Upper lobe of left lung (tissue), 6 donors: ENCODE results near the gene SRGAP3. TPM values are rescaled to one million over a fixed set of nuclear protein-coding genes. Genes with fewer than 3 reads are reported as not detected.

Source experiments
- ATAC-seq, 2 donors: fragments of 200-7000 bp; cut with Tn5 transposase; one replicate each; pipeline ENCODE4 v1.9.1; 2022; ENCODE audit warnings: mild to moderate bottlenecking in 2 of 2, moderate library complexity in 2 of 2; ENCODE audit not compliant: low FRiP score in 2 of 2
- DNase-seq, 2 donors: peaks; one replicate each; pipeline ENCODE4 v3.0.0-alpha.2; 2019 to 2020
- H3K27ac ChIP-seq, 4 donors: fragments of 200-600 bp; sonication (generic); one replicate each; pipeline ENCODE4 v1.5.1; 2016 to 2019
- H3K27me3 ChIP-seq, 4 donors: fragments of 200-600 bp; sonication (generic); one replicate each; pipeline ENCODE4 v1.5.1; 2017 to 2019
- H3K36me3 ChIP-seq, 4 donors: fragments of 200-600 bp; sonication (generic); one replicate each; pipeline ENCODE4 v1.5.1; 2016 to 2019
- H3K4me1 ChIP-seq, 4 donors: fragments of 200-600 bp; sonication (generic); one replicate each; pipeline ENCODE4 v1.5.1; 2018 to 2019
- H3K4me3 ChIP-seq, 4 donors: fragments of 200-600 bp; sonication (generic); one replicate each; pipeline ENCODE4 v1.5.1; 2017 to 2019; ENCODE audit warnings: mild to moderate bottlenecking in 2 of 4, moderate library complexity in 1 of 4
- H3K9me3 ChIP-seq, 4 donors: fragments of 200-600 bp; sonication (generic); one replicate each; pipeline ENCODE4 v1.5.1; 2018 to 2019
- EP300 ChIP-seq, 4 donors: sonication (generic); formaldehyde crosslinking; IDR thresholded peaks; one replicate each; pipeline ENCODE4 v1.5.1; 2017; ENCODE audit warnings: antibody characterized with exemption in 4 of 4, control low read depth in 2 of 4
- POLR2A ChIP-seq, 4 donors: fragments of 450-650 bp; IDR thresholded peaks; one replicate each; pipeline ENCODE4 v1.5.1; 2016 to 2017; ENCODE audit warnings: antibody characterized with exemption in 4 of 4, mild to moderate bottlenecking in 2 of 4
- POLR2AphosphoS5 ChIP-seq, 2 donors: sonication (generic); formaldehyde crosslinking; IDR thresholded peaks; one replicate each; pipeline ENCODE4 v1.5.1; 2017; ENCODE audit warnings: antibody characterized with exemption in 2 of 2
- whole genome bisulfite sequencing, 2 donors: methylation state at CpG; one replicate each; pipeline ENCODE4 v1.1.5; 2017 to 2018; 5-methylcytosine and 5-hydroxymethylcytosine counted together
- total RNA-seq, 6 donors: library from RNA; depleted of rRNA in 4 of 6; stranded (reverse); fragments of >200 nt in 4 of 6; gene quantifications; one replicate each; pipeline versions ENCODE4 v1.1.0 to v1.2.1, GENCODE V29; 2016 to 2021
- TF ChIP-seq, protein P1 (sequence below), 6 experiments: fragments of 450-650 bp in 4 of 6; fragments of 200-600 bp in 2 of 6; sonication (generic) in 2 of 6; IDR thresholded peaks; one replicate each; pipeline ENCODE4 v1.5.1; 2016 to 2019; ENCODE audit warnings: antibody characterized with exemption in 6 of 6
- donor health status: DM: no; HTN: no; CAD: no; lungs with moderate emphysema.
- donor health status: DM: no; HTN: yes; CAD: no; lungs with severe emphysema.

Gene SRGAP3
- total RNA-seq, 6 donors from 2014 or later: 4.6 to 29.6 (median 11.4) TPM

DNA sequence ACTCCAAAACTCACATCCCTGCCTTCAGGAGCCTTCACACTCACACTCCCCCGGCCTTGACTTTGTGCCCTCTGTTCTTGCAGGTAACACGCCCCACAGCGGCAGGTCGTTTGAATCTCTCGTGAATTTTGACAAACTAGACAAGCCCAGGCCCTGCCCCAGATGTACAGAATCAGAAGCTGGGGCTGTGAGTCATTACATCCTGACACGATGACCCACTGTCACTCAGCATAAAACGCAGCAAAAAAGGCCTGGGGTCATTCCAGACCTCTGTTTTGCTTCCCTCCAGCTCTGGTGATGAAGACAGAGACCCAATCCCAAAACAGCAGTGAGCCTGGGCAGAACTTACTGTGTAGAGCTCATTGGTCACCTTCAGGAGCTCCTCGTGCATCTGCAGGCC is 169.8 kb downstream of the SRGAP3 start:
- Histone ChIP-seq H3K9me3 (no peaks in the 10 kb centered on the region), H3K4me1 (no peaks in the 10 kb centered on the region), H3K27me3 (no peaks in the 10 kb centered on the region), H3K27ac (no peak overlapping the region), H3K36me3 (no peaks in the 10 kb centered on the region), H3K4me3 (no peak overlapping the region)
- DNase-seq (no peak), ATAC-seq (no peak)
- TF ChIP-seq POLR2AphosphoS5 (IDR thresholded peaks at IDR 0.05) (no peak), EP300 (IDR thresholded peaks at IDR 0.05) (no peak), POLR2A (IDR thresholded peaks at IDR 0.05) (no peak)
- TF ChIP-seq, protein P1, sequence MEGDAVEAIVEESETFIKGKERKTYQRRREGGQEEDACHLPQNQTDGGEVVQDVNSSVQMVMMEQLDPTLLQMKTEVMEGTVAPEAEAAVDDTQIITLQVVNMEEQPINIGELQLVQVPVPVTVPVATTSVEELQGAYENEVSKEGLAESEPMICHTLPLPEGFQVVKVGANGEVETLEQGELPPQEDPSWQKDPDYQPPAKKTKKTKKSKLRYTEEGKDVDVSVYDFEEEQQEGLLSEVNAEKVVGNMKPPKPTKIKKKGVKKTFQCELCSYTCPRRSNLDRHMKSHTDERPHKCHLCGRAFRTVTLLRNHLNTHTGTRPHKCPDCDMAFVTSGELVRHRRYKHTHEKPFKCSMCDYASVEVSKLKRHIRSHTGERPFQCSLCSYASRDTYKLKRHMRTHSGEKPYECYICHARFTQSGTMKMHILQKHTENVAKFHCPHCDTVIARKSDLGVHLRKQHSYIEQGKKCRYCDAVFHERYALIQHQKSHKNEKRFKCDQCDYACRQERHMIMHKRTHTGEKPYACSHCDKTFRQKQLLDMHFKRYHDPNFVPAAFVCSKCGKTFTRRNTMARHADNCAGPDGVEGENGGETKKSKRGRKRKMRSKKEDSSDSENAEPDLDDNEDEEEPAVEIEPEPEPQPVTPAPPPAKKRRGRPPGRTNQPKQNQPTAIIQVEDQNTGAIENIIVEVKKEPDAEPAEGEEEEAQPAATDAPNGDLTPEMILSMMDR (IDR thresholded peaks at IDR 0.05): no peak
- 86 to 88% methylated on average over 7 to 8 of the region's 8 CpGs for WGBS, 2 donors

DNA sequence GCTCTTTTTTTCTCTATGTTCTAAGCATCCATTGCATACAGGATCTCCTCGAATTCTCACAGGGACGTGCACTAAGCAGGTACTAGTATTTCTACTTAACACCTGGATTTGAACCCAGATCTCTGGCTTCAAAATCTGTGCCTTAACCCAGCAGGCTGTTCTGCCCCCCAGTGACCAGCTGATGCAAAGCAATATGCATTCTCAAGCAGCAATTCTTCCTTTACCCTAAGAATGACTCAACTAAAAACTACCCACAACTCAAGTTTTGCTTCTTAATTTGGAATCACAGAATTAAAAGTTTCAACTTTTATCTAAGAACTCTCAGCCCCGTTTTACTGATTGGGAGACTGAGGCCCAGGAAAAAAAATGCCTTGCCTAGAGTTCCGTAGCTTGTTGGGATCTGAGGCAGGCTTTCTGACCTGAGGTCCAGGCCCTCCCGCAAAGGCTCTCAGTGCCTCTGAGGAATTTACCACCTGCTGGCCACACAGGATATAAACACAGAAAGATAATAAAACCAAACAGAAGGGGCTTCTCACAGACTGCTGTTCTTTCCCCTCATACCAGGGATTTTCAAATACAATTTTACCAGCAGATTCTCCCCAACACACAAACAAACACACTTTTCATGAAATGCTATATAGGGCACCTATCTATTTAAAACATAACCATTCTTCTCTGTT is 170.7 kb downstream of the SRGAP3 start:
- no peaks in the 10 kb centered on the region for H3K27me3 ChIP-seq
- WGBS, 2 donors: 74 to 85% methylated on average over 5 of the region's 5 CpGs
- no peak overlapping the region for H3K27ac ChIP-seq
- ATAC-seq (no peak), DNase-seq (no peak)
- no peaks in the 10 kb centered on the region for H3K4me1 ChIP-seq
- TF ChIP-seq, protein P1 (IDR thresholded peaks at IDR 0.05): no peak
- TF ChIP-seq POLR2AphosphoS5 (IDR thresholded peaks at IDR 0.05) (no peak), POLR2A (IDR thresholded peaks at IDR 0.05) (no peak), EP300 (IDR thresholded peaks at IDR 0.05) (no peak)
- H3K9me3 ChIP-seq: no peaks in the 10 kb centered on the region
- no peak overlapping the region for H3K4me3 ChIP-seq
- H3K36me3 ChIP-seq: no peaks in the 10 kb centered on the region

DNA sequence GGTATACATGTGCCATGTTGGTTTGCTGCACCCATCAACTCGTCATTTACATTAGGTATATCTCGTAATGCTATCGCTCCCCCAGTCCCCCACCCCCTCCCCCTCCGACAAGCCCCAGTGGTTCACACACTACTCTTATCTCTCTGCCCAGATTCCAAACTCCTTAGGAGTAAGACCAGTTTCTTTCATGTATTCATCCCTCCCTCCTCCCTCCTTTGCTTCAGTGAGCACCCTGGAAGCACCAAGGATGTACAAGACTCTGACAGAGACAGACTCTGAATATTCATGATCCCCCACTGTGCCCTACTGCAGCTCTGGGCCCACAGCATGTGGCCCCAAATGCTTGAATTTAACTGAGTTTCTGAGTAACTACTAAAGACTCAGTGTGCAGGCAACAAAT is 172.4 kb downstream of the SRGAP3 start:
- Histone ChIP-seq H3K9me3 (no peaks in the 10 kb centered on the region), H3K4me3 (no peak overlapping the region), H3K36me3 (no peaks in the 10 kb centered on the region), H3K4me1 (no peaks in the 10 kb centered on the region), H3K27ac (no peak overlapping the region), H3K27me3 (no peaks in the 10 kb centered on the region)
- WGBS, 2 donors: 81 to 90% methylated on average over 4 of the region's 4 CpGs
- ATAC-seq: no peak
- no peak for DNase-seq
- TF ChIP-seq POLR2AphosphoS5 (IDR thresholded peaks at IDR 0.05) (no peak), EP300 (IDR thresholded peaks at IDR 0.05) (no peak)
- TF ChIP-seq, protein P1 (IDR thresholded peaks at IDR 0.05): no peak

DNA sequence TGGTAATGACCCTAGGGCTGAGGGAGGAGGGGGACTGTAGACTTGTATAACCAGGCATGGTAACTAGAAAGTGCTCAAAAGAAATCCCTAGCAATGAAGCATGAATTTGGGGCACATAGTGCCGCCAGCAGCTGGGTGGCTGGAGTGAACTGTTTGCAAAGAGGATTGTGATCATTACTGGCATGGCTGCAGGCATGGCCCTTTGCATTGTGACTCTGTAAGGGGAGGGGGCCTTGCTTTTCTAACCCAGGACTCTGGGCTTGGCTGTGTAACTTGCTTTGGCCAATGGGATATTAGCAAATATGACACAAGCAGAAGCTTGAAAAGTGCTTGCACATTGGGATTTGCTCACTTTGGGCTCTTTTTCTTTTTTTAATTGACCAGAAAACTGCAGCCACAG is 173.7 kb downstream of the SRGAP3 start:
- TF ChIP-seq EP300 (IDR thresholded peaks at IDR 0.05): no peak
- TF ChIP-seq, protein P1 (IDR thresholded peaks at IDR 0.05): no peak
- no peak for TF ChIP-seq POLR2AphosphoS5 (IDR thresholded peaks at IDR 0.05)
- no peak for TF ChIP-seq POLR2A (IDR thresholded peaks at IDR 0.05)
- WGBS, 2 donors: 91 to 100% methylated on average over 1 of the region's 1 CpG
- Histone ChIP-seq H3K27ac (no peak overlapping the region), H3K27me3 (no peaks in the 10 kb centered on the region), H3K4me3 (no peak overlapping the region), H3K36me3 (no peaks in the 10 kb centered on the region), H3K9me3 (no peaks in the 10 kb centered on the region), H3K4me1 (no peaks in the 10 kb centered on the region)
- no peak for ATAC-seq
- no peak for DNase-seq

DNA sequence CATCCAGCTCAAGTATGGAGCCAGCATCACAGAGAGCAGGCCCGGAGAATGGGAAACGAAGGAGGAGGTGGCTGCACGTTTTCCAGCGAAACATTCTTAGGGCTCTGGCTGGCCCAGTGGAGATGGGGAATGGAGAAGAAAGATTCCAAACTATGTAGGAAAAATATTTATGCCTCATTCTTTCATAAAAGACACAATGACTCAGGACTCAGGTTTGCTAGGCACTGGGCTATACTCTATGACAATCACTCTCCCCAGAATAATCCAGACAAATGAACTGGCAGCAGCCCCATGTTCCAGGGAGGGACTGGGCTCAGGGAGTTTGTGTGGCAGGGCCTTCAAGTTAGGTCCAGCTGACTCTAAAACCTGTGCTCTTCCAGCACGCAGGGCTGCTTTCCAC is 175.4 kb downstream of the SRGAP3 start:
- 66 to 71% methylated on average over 5 of the region's 5 CpGs for WGBS, 2 donors
- no peaks in the 10 kb centered on the region for H3K9me3 ChIP-seq
- no peak for DNase-seq
- no peaks in the 10 kb centered on the region for H3K4me1 ChIP-seq
- TF ChIP-seq POLR2A (IDR thresholded peaks at IDR 0.05) (no peak), EP300 (IDR thresholded peaks at IDR 0.05) (no peak), POLR2AphosphoS5 (IDR thresholded peaks at IDR 0.05) (no peak)
- TF ChIP-seq, protein P1 (IDR thresholded peaks at IDR 0.05): no peak
- H3K27me3 ChIP-seq: no peaks in the 10 kb centered on the region
- H3K4me3 ChIP-seq: no peak overlapping the region
- H3K27ac ChIP-seq: no peak overlapping the region
- no peaks in the 10 kb centered on the region for H3K36me3 ChIP-seq
- ATAC-seq: no peak
